AG10803 (cell line): ENCODE results near the gene RGS19.

Experiments
- DNase-seq: peaks from one replicate; pipeline ENCODE4 v3.0.0; 2010; ENCODE audit warnings: low read depth
- H3K4me3 ChIP-seq: 2 replicates; pipeline ENCODE4 v1.5.1; 2011; ENCODE audit warnings: mild to moderate bottlenecking, low read length, control low read depth
- TF ChIP-seq, protein P1 (sequence below): conservative IDR thresholded peaks from 2 replicates; pipeline ENCODE4 v1.5.1; 2011; ENCODE audit warnings: mild to moderate bottlenecking, low read length, control low read depth, inconsistent platforms

Gene RGS19

DNA sequence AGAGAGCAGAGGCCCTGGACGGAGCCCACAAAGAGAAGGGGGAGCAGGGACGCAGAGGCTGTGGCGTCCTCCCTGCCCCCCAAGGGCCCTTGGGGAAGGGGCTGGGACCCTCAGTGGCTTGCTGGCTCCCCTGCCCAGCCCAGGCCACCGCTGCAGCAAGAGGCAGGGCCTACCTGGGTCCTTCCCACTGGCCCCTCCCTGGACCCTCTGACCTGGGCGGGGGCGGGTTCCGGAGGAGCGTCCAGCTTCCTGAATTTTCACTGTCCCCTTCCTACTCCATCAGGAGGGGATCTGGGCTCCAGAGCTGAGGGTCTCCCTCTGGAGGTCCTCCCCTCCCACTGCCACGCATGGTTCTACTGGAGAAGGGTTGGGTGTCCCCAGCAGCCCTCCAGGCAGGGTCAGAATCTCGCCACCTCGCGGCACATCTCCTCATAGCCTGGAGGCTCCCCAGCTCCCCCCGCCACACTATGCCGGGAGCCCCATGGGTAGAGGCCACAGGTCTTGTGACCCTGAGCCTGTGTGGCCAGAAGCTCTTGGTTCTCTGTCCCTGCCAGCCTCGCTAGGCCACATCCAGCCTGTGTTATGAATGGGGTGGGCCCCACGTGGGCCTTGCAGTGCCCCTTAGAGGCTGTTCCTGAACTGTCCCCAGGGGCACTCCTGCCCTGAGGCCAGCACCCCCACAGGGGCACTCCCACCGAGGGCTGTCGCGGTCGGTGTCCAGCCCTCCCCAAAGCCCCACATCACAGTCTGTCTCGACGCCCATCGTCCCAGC is 28.9 kb downstream of the RGS19 start:
- H3K4me3 ChIP-seq = no peak overlapping the region
- TF ChIP-seq, protein P1, sequence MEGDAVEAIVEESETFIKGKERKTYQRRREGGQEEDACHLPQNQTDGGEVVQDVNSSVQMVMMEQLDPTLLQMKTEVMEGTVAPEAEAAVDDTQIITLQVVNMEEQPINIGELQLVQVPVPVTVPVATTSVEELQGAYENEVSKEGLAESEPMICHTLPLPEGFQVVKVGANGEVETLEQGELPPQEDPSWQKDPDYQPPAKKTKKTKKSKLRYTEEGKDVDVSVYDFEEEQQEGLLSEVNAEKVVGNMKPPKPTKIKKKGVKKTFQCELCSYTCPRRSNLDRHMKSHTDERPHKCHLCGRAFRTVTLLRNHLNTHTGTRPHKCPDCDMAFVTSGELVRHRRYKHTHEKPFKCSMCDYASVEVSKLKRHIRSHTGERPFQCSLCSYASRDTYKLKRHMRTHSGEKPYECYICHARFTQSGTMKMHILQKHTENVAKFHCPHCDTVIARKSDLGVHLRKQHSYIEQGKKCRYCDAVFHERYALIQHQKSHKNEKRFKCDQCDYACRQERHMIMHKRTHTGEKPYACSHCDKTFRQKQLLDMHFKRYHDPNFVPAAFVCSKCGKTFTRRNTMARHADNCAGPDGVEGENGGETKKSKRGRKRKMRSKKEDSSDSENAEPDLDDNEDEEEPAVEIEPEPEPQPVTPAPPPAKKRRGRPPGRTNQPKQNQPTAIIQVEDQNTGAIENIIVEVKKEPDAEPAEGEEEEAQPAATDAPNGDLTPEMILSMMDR = no peak

DNA sequence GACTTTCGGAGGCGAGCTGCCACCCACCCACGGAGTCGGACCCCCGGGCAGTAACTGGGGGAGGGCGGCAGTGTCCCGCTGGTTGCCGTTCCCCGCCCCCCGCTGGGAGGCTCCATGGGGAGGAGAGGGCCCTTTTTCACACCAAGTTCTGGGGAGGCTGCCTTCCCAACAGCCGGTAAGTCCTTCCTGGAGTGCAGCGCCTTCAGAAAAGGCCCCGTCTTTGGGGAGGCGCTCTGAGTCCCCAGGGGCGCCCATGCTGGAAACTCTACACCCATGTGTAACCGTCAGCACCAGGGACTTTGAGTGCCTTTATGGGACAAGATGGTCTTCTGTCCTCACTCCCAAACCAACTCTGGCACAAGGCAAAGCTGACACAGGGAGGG is 29.4 kb downstream of the RGS19 start:
- no peak overlapping the region for H3K4me3 ChIP-seq
- no peak for DNase-seq
- TF ChIP-seq, protein P1 = no peak

More for the DNA sequence above, 28.9 kb downstream of the RGS19 start:
- no peak for DNase-seq

DNA sequence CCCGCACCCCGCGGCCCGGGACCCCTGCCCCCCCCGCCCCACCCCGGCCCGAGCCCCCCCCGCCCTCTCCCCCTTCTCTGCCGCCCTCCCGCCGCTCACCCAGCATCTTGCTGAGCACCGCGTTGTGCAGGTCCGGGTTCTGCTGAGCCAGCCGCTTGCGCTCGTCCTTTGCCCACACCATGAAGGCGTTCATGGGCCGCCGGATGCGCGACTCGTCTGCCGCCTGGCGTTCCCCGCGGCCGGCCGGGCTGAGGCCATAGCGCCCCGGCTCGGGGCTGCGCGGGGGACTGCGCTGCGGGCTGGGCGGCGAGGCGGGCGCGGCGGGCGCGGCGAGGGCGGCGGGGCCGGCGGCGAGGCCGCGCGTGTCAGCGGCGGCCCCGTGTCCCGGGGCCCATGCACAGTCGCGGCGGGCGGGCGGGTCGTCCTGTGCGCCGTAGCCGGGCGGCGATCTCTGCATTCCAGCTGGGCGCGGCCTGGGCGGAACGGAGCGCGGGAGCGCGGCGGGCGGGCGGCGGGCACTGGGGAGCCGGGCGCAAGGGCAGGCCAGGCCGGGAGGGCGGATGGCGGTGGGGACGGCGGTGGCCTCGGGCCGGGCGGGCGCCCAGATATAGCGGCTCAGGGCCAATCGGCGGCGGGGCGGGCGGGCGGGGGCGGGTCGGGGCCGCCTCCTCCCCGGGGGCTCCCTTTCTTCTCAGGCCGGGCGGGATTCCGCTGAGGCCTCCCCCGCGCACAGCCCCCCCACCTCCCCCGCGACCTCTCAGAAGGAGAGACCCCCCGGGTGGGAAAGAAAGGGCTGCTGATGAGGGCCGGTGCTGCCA is 30.0 kb downstream of the RGS19 start, which contains the start of gene SOX18:
Gene SOX18 (minus strand): TSS at position 580 of the 818 bp plus-strand sequence. CDS start 123 bp downstream, at position 457.
- H3K4me3 ChIP-seq = no peak within 1 kb of the TSS
- TF ChIP-seq, protein P1 = no peak
- DNase-seq = no peak

DNA sequence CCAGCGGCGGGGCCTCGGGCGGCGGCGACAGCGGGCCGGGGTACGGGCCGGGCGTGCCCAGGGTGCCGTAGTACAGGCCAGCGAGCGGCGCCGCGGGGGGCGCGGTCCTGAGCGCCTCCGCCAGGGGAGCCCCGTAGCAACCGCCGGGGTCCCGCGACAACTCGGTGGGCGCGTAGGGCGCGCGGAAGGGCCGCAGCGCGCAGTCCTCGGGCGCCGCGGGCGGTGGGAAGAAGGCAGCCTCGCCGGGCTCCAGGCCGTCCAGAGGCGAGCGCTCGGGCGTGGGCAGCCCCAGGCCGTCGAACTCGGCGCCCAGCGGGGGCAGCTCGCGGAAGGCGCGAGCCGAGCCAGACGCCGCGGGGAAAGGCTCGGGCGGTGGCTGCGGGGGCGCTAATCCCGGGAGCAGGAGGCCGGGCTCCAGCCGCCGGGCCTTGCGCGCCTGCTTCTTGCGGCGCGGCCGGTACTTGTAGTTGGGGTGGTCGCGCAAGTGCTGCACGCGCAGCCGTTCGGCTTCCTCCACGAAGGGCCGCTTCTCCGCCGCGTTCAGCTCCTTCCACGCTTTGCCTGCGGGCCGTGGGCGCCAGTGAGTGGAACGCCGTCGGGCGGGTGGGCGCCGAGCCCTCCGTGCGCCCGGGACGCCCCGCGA is 30.8 kb downstream of the RGS19 start:
- TF ChIP-seq, protein P1 = no peak
- DNase-seq = no peak
- H3K4me3 ChIP-seq = no peak overlapping the region

DNA sequence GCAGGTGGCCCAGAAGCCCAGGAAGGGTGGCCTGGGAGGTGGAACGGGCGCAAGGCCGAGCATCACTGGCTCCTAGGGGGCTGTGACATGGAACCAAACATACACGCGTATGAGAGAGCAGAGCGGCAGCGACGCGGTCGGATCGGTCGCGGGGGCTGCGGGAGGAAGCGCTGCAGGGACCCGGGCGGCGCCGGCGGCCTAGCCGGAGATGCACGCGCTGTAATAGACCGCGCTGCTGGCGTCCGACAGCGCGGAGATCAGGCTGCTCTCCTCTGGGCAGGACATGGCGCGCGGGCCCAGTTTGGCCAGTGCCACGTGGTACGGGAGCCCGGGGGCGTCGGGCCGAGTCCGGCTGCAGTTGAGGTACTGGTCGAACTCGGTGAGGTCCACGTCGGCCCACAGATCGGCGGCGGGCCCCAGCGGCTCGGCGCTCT is 31.3 kb downstream of the RGS19 start:
- DNase-seq = no peak
- H3K4me3 ChIP-seq = no peak overlapping the region
- TF ChIP-seq, protein P1 = no peak

DNA sequence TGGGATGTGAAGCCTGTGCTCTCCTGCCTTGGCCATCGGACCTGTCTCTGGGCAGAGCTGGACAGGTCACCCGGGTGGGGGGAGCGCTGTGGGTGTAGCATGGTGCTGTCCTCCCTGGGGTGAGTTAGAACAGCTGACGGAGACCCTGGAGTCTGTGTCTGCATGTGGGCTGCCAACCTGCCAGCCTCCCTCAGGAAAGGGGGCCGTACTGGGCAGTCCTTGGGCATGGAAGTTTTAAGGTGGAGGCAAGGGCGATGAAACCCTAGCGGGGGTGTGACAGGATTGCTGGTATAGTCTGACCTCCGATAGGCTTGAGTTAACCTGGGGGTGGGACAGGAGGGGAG is 32.3 kb downstream of the RGS19 start:
- H3K4me3 ChIP-seq = no peak overlapping the region
- TF ChIP-seq, protein P1 = no peak
- DNase-seq = no peak
